HG03025 (cell line): Measurements from ENCODE around the gene PRPF19.
"Not testable (repeated sequence)": the region's sequence is repeated elsewhere in the genome, so short reads cannot be mapped to it uniquely, and the experiment has no call there.

Experiments used
- ATAC-seq: cut with Tn5 transposase; IDR thresholded peaks from one replicate; pipeline ENCODE4 v1.9.1; 2021; ENCODE audit warnings: mild to moderate bottlenecking, moderate library complexity; ENCODE audit not compliant: unreplicated experiment, low FRiP score

The PRPF19 gene

GRCh38 chr11:60910281-60910687 lies 3.9 kb upstream of the PRPF19 start:
- ATAC-seq: no peak

- ATAC-seq: not testable (repeated sequence)
These were observed 3.4 kb upstream of the PRPF19 start for GRCh38 chr11:60909680-60910280.

- ATAC-seq: no peak
These were observed 2.4 kb upstream of the PRPF19 start for GRCh38 chr11:60908803-60909202.

GRCh38 chr11:60905551-60906113 lies 753 bp downstream of the PRPF19 start:
- no peak for ATAC-seq

- no peak for ATAC-seq
These were observed 1.3 kb downstream of the PRPF19 start for GRCh38 chr11:60905047-60905446.

GRCh38 chr11:60902625-60903024 lies 3.8 kb downstream of the PRPF19 start:
- no peak for ATAC-seq

- no peak for ATAC-seq
These were observed 5.5 kb downstream of the PRPF19 start for GRCh38 chr11:60900673-60901404.

GRCh38 chr11:60899977-60900376 lies 6.4 kb downstream of the PRPF19 start:
- ATAC-seq: no peak

GRCh38 chr11:60899046-60899936 lies 7.1 kb downstream of the PRPF19 start:
- no peak for ATAC-seq

GRCh38 chr11:60897496-60897895 lies 8.9 kb downstream of the PRPF19 start:
- no peak for ATAC-seq

GRCh38 chr11:60895687-60896086 lies 10.7 kb downstream of the PRPF19 start:
- ATAC-seq: no peak

- no peak for ATAC-seq
These were observed 15.2 kb downstream of the PRPF19 start for GRCh38 chr11:60891103-60891741.

- ATAC-seq: no peak
These were observed 15.7 kb downstream of the PRPF19 start for GRCh38 chr11:60890696-60891095.

- no peak for ATAC-seq
These were observed 16.5 kb downstream of the PRPF19 start for GRCh38 chr11:60889869-60890311.

- ATAC-seq: no peak
These were observed 18.8 kb downstream of the PRPF19 start for GRCh38 chr11:60887556-60887955.

GRCh38 chr11:60880643-60881282 lies 25.6 kb downstream of the PRPF19 start:
- ATAC-seq: no peak

- ATAC-seq: no peak
These were observed 26.3 kb downstream of the PRPF19 start for GRCh38 chr11:60879971-60880588.

GRCh38 chr11:60879104-60879503 lies 27.3 kb downstream of the PRPF19 start:
- no peak for ATAC-seq
